ENCODE results near the gene GORASP1. TPM values are rescaled to one million over a fixed set of nuclear protein-coding genes. Genes with fewer than 3 reads are reported as not detected.

Gene GORASP1
- total RNA-seq, 2 experiments from 2014 or later, result 51.5 to 59.9 TPM

DNA sequence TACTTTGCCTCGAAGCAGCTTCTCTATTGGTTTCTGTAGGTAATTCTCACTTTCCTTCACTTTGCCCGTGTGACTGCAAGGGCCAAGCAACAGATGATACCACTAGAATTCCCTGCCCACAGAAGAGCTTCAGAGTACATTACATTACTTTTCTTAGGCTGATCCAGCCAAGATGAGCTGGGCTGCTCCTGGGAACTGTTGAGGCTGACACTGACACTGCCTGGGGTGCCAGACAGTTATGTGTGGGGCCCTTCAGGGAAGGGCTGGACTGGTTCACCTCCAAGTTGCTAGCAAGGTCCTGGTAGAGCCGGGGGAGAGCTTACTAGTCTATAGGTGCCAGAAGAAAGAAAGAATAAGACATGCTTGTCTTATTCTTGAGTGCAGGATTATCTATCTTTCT is 19.0 kb downstream of the GORASP1 start:
- POLR2A ChIA-PET, result interaction anchor here (0.6 to 1.9 kb wide), 6 partner anchors 19 to 230 kb away, joined by 3 to 7 read pairs (median 4); partner anchors contain the start of genes GORASP1 and TTC21A
- H3K36me3 ChIP-seq (ENCODE audit: insufficient read depth, low read length), result peaks cover 70% of the 10 kb centered on the region

DNA sequence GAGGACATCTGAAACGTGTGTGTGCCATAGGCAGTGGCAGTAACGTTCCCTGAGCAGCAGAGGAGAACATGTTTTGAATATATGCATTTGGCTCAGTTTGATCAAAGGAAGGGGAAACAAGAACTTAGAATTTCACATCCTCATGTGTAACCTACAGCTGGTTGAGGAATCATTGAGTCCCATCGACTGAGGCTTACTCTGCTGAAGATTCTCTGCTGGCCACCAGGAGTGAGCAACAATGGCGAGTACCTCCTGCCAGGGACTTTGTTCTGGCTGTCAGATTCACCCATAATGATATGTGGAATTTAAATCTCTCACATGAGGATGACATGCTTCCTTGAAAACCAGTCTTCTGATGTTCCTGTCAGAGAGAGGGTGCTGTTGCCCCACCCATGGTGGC is 21.3 kb downstream of the GORASP1 start:
- H3K4me1 ChIP-seq (ENCODE audit: insufficient read depth, low read length, poor library complexity, severe bottlenecking), result peaks cover 29% of the 10 kb centered on the region
- no peaks in the 10 kb centered on the region for H3K79me2 ChIP-seq (ENCODE audit: insufficient read depth, low read depth, low read length)
- intact Hi-C loops (cut with micrococcal nuclease; ENCODE audit: unreplicated experiment), result loop anchor here (2.0 to 5.0 kb wide), 4 partner anchors 23 to 201 kb away; no protein-coding TSS in a partner anchor
- POLR2A ChIA-PET, result interaction anchor here (0.6 to 1.5 kb wide), 9 partner anchors 12 to 86 kb away, joined by 3 to 4 read pairs (median 3); no protein-coding TSS in a partner anchor
- H3K9me3 ChIP-seq (ENCODE audit: low read length), result no peaks in the 10 kb centered on the region
- peak overlapping the region; percentile 66 for H3K4me2 ChIP-seq (ENCODE audit: low read length)
- H3K36me3 ChIP-seq (ENCODE audit: insufficient read depth, low read length), result peaks cover 58% of the 10 kb centered on the region
- H3K9me2 ChIP-seq (ENCODE audit: insufficient read depth, low read length), result no peaks in the 10 kb centered on the region
- peak; percentile 64 for TF ChIP-seq CTCF (conservative IDR thresholded peaks at IDR 0.05; ENCODE audit: low read length)
- no peak for TF ChIP-seq EZH2phosphoT487 (IDR thresholded peaks at IDR 0.05; ENCODE audit: borderline replicate concordance, low read depth, low read length)
- BruUV-seq (replicated peaks), result no TSS peak
- H4K20me1 ChIP-seq (ENCODE audit: insufficient read depth, low read length), result no peaks in the 10 kb centered on the region
- CTCF ChIA-PET (ENCODE audit: unreplicated experiment), result interaction anchor here (0.6 to 1.6 kb wide), 4 partner anchors 19 to 202 kb away, joined by 3 to 4 read pairs (median 4); no protein-coding TSS in a partner anchor
- peak overlapping the region; percentile 1; the same call in 1 of the 2 replicates for H2AFZ ChIP-seq (ENCODE audit: low read length)
- peak overlapping the region; percentile 30 for H3K4me3 ChIP-seq (ENCODE audit: low read depth, low read length, poor library complexity, severe bottlenecking)
- peak; percentile 91 for DNase-seq (ENCODE audit: low spot score)
- peak overlapping the region; percentile 84 for H3K27ac ChIP-seq (ENCODE audit: low read depth, low read length, poor library complexity, severe bottlenecking)

More for the DNA sequence above, 19.0 kb downstream of the GORASP1 start:
- no peaks in the 10 kb centered on the region for H3K9me3 ChIP-seq (ENCODE audit: low read length)
- no peak overlapping the region for H3K4me3 ChIP-seq (ENCODE audit: low read depth, low read length, poor library complexity, severe bottlenecking)
- no peaks in the 10 kb centered on the region for H3K79me2 ChIP-seq (ENCODE audit: insufficient read depth, low read depth, low read length)
- intact Hi-C loops (cut with micrococcal nuclease; ENCODE audit: unreplicated experiment), result loop anchor here (5.0 kb wide), 3 partner anchors 59 to 199 kb away; no protein-coding TSS in a partner anchor
- no TSS peak for BruUV-seq (replicated peaks)
- CTCF ChIA-PET (ENCODE audit: unreplicated experiment), result interaction anchor here (1.1 kb wide), 1 partner anchor 103 kb away, joined by 3 read pairs; no protein-coding TSS in a partner anchor
- TF ChIP-seq EZH2phosphoT487 (IDR thresholded peaks at IDR 0.05; ENCODE audit: borderline replicate concordance, low read depth, low read length) (no peak), CTCF (conservative IDR thresholded peaks at IDR 0.05; ENCODE audit: low read length) (no peak)
- H3K27ac ChIP-seq (ENCODE audit: low read depth, low read length, poor library complexity, severe bottlenecking), result no peak overlapping the region
- H3K9me2 ChIP-seq (ENCODE audit: insufficient read depth, low read length), result no peaks in the 10 kb centered on the region
- H3K4me1 ChIP-seq (ENCODE audit: insufficient read depth, low read length, poor library complexity, severe bottlenecking), result peaks cover 29% of the 10 kb centered on the region
- H3K4me2 ChIP-seq (ENCODE audit: low read length), result no peak overlapping the region
- H2AFZ ChIP-seq (ENCODE audit: low read length), result no peak overlapping the region
- no peaks in the 10 kb centered on the region for H4K20me1 ChIP-seq (ENCODE audit: insufficient read depth, low read length)
- DNase-seq (ENCODE audit: low spot score), result no peak

DNA sequence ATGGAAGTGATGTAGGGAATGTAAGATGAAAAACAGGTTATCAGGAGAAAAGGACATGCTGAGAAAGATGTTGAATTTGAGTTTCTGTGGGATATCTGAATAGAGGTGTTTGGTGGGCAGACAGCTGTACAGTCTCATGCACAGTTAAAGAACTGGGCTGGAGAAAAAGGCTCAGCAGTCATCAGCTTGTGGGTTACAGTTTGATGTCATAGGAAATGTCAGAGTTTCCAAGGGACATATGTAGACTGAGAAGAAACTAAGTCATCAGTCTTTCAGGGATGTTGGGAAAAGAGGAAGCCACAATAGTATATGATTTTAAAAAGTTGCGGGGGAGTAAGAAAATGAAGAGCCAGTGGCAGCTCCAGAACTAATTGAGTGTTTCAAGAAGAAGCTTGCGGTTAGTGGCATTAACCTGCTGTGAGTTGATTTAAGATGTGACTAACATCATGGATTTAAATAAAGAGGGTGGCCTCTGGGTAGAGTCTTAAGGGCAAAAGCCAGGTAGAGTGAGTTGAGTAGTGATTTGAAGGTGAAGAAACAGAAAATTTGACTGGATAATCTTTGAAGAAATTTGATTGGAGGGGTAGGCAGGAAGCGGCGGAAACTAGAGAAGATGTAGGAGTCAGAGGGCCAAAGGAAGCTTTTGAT is 24.6 kb downstream of the GORASP1 start:
- Histone ChIP-seq H2AFZ (ENCODE audit: low read length) (no peak overlapping the region), H3K4me1 (ENCODE audit: insufficient read depth, low read length, poor library complexity, severe bottlenecking) (peaks cover 27% of the 10 kb centered on the region), H4K20me1 (ENCODE audit: insufficient read depth, low read length) (no peaks in the 10 kb centered on the region), H3K27ac (ENCODE audit: low read depth, low read length, poor library complexity, severe bottlenecking) (no peak overlapping the region), H3K9me3 (ENCODE audit: low read length) (no peaks in the 10 kb centered on the region), H3K36me3 (ENCODE audit: insufficient read depth, low read length) (peaks cover 39% of the 10 kb centered on the region), H3K4me3 (ENCODE audit: low read depth, low read length, poor library complexity, severe bottlenecking) (no peak overlapping the region), H3K79me2 (ENCODE audit: insufficient read depth, low read depth, low read length) (no peaks in the 10 kb centered on the region), H3K4me2 (ENCODE audit: low read length) (no peak overlapping the region), H3K9me2 (ENCODE audit: insufficient read depth, low read length) (no peaks in the 10 kb centered on the region)
- no peak for TF ChIP-seq EZH2phosphoT487 (IDR thresholded peaks at IDR 0.05; ENCODE audit: borderline replicate concordance, low read depth, low read length)
- TF ChIP-seq CTCF (conservative IDR thresholded peaks at IDR 0.05; ENCODE audit: low read length), result no peak
- no peak for DNase-seq (ENCODE audit: low spot score)
- intact Hi-C loops (cut with micrococcal nuclease; ENCODE audit: unreplicated experiment), result no loop called here
- no TSS peak for BruUV-seq (replicated peaks)
- ChIA-PET CTCF (ENCODE audit: unreplicated experiment) (no interaction called here), POLR2A (interaction anchor here (0.6 kb wide), 3 partner anchors 17 to 1605 kb away, joined by 3 to 4 read pairs (median 3); no protein-coding TSS in a partner anchor)

Data from OCI-LY7 (cell line).